Dedifferentiated amniotic fluid mesenchymal stem cell (primary cell): Measurements from ENCODE around the gene COCH.
"Not testable (repeated sequence)": the region's sequence is repeated elsewhere in the genome, so short reads cannot be mapped to it uniquely, and the experiment has no call there.

Experiments
- DNase-seq: peaks from one replicate; pipeline ENCODE4 v3.0.0-alpha.2; 2016; ENCODE audit errors: extremely low spot score

The COCH gene

DNA sequence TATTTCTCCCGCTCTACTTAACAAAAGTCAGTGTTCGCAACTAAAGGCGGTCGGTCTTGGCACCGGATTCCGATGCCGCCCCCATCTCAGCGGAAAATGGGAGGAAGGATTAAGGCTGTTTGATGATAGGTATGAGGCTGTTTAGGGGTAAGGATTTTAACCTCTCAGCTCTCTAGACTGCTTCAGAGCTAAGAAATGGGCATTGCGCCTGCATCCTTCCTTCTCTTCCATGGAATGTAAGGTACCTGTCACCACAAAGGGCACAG, 1.4 kb downstream of the COCH start:
- DNase-seq: no peak

GRCh38 chr14:30876692-30877091, 2.3 kb downstream of the COCH start:
- DNase-seq: no peak

DNA sequence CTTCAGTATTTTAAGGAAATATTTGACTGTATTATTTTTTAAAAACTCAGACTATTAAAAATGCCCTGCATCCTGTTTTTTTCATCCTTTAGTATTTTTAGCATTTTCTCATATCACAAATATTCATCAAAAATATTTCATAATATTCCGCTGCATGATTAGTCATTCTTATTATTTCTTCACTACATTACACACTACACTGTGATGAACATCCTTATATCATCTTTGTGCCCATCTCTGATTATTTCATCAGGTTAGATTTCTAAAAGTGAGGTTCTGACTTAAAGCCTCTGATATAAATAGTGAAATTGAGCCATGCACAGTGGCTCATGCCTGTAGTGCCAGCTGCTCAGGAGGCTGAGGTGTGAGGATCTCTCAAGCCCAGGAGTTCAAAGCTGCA, 8.1 kb downstream of the COCH start:
- no peak for DNase-seq

- no peak for DNase-seq
Measured at GRCh38 chr14:30883508-30884294, 9.3 kb downstream of the COCH start.

DNA sequence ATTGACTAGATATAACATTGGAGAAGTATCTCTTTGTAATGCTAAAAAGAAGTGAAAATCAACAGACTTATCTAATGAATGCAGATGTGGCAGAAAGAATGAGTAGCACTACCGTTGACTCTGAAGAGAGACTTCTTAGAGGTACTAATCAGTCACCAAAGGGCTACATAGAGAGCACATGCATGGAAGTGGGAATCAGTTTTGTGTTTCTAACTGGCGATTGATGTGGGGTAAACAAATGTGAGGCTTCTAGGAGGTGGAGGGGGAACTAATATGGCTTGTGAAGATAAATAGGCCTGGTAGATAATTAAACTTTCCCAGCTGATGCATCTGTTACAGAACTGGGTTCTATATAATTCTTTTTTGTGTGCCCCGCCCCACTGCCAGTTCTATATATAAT, 10.5 kb downstream of the COCH start:
- no peak for DNase-seq

- no peak for DNase-seq
Measured at GRCh38 chr14:30885840-30886740, 11.7 kb downstream of the COCH start.

- DNase-seq: no peak
Measured at GRCh38 chr14:30888480-30889243, 14.3 kb downstream of the COCH start.

GRCh38 chr14:30889244-30889594, 14.9 kb downstream of the COCH start:
- DNase-seq: no peak

GRCh38 chr14:30893819-30894218, 19.5 kb downstream of the COCH start:
- no peak for DNase-seq

- no peak for DNase-seq
Measured at GRCh38 chr14:30894923-30895515, 20.7 kb downstream of the COCH start.

- DNase-seq: no peak
Measured at GRCh38 chr14:30896435-30896834, 22.1 kb downstream of the COCH start.

- DNase-seq: not testable (repeated sequence)
Measured at GRCh38 chr14:30897121-30897520, 22.8 kb downstream of the COCH start.

GRCh38 chr14:30903285-30904124, 29.1 kb downstream of the COCH start:
- DNase-seq: no peak

GRCh38 chr14:30906752-30907658, 32.6 kb downstream of the COCH start:
- DNase-seq: peak; percentile 26

GRCh38 chr14:30907659-30908057, 33.3 kb downstream of the COCH start:
- no peak for DNase-seq

- DNase-seq: no peak
Measured at GRCh38 chr14:30908826-30909225, 34.5 kb downstream of the COCH start.

- DNase-seq: no peak
Measured at GRCh38 chr14:30914812-30915211, 40.5 kb downstream of the COCH start.

GRCh38 chr14:30915596-30915995, 41.2 kb downstream of the COCH start:
- peak; percentile 20 for DNase-seq

DNA sequence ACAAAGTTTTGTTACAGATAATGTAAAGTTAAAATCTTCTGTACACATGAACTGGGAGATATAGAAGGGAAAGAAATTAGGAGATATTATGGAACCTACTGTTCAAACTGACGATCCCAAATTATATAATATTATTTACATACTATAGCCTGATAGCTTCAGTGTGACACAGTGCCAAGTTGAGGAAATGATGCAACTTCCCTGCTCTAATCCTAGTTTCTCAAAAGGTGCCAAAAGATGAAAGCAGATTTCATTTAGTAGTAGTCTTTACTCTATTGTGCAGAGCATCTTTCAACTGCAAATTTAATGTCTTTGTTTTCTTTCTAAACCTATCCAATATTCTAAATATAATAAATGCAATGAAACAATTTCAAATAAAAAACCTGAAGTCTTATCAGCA, 46.9 kb downstream of the COCH start:
- no peak for DNase-seq

DNA sequence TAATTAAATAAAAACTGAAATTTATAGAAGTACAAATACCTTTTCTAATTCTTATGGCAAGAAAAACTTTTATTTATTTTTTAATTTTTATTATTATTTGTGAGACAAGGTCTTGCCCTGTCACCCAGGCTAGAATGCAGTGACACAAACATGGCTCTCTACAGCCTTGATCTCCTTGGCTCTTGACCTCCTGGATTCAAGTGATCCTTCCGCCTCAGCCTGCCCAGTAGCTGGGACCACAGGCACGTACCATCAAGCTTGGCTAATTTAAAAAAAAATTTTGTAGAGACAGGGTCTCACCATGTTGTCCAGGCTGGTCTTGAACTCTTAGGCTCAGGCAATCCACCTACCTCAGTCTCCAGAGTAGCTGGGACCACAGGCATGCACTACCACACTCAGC, 47.4 kb downstream of the COCH start:
- no peak for DNase-seq
